Sciatic nerve (tissue), 2 donors: ENCODE results near the gene ITGB4. TPM values are rescaled to one million over a fixed set of nuclear protein-coding genes. Genes with fewer than 3 reads are reported as not detected.
A peak's percentile ranks its signal among the peaks of the same experiment; 100 is the strongest.

ENCODE experiments used
- ATAC-seq: fragments of 200-7000 bp; cut with Tn5 transposase; one replicate; pipeline ENCODE4 v1.9.1; 2020; ENCODE audit warnings: mild to moderate bottlenecking, moderate library complexity
- DNase-seq: peaks from one replicate; pipeline ENCODE4 v3.0.0-alpha.2; 2020; ENCODE audit warnings: low spot score
- intact Hi-C: fragments of 100-400 bp; cut with DNase I; formaldehyde crosslinking; loops from one replicate; pipeline ENCODE4 v1.14.2; 2022
- total RNA-seq: library from RNA; stranded (reverse); fragmentation: NEBNext Ultra II Directional; extraction: Animal tissue kit (Norgen Biotek cat#: 25700); gene quantifications from one replicate; pipeline ENCODE4 v1.2.1, GENCODE V29; 2021
- donor health status: DM: no; HTN: no; CAD: no.
- donor health status: DM: no; HTN: no; CAD: no.

ITGB4 gene
- total RNA-seq, 1 donor from 2014 or later: 469 TPM

- ATAC-seq (no peak), DNase-seq (no peak)
- intact Hi-C loops: no loop called here
Measured at GRCh38 chr17:75743625-75744206, 22.5 kb downstream of the ITGB4 start.

GRCh38 chr17:75748706-75749105, 27.4 kb downstream of the ITGB4 start:
- no peak for DNase-seq
- intact Hi-C loops: loop anchor here (2.0 to 5.0 kb wide), 2 partner anchors 72 to 116 kb away; partner anchors contain the start of gene SMIM5
- ATAC-seq: no peak

- DNase-seq: peak; percentile 94
- peak; percentile 81 for ATAC-seq
- intact Hi-C loops: loop anchor here (2.0 to 5.0 kb wide), 2 partner anchors 73 to 117 kb away; partner anchors contain the start of gene SMIM5
Measured at GRCh38 chr17:75749545-75750389, 28.5 kb downstream of the ITGB4 start.

GRCh38 chr17:75750661-75751423, 29.6 kb downstream of the ITGB4 start:
- no peak for DNase-seq
- intact Hi-C loops: no loop called here

GRCh38 chr17:75751676-75752404, 30.6 kb downstream of the ITGB4 start:
- DNase-seq: no peak
- no peak for ATAC-seq
- intact Hi-C loops: no loop called here

More at GRCh38 chr17:75750661-75751423, 29.6 kb downstream of the ITGB4 start:
- ATAC-seq: no peak

- intact Hi-C loops: no loop called here
- DNase-seq (no peak), ATAC-seq (no peak)
Measured at GRCh38 chr17:75752405-75752709, 31.1 kb downstream of the ITGB4 start.

- intact Hi-C loops: no loop called here
- ATAC-seq: no peak
- no peak for DNase-seq
Measured at GRCh38 chr17:75752802-75753513, 31.7 kb downstream of the ITGB4 start.

GRCh38 chr17:75753514-75754377, 32.5 kb downstream of the ITGB4 start:
- intact Hi-C loops: no loop called here
- ATAC-seq (peak; percentile 33), DNase-seq (peak; percentile 85)

GRCh38 chr17:75754378-75755204, 33.3 kb downstream of the ITGB4 start:
- intact Hi-C loops: no loop called here
- ATAC-seq (peak; percentile 3), DNase-seq (no peak)

- peak; percentile 0 for ATAC-seq
- intact Hi-C loops: no loop called here
- peak; percentile 60 for DNase-seq
Measured at GRCh38 chr17:75755205-75755901, 34.1 kb downstream of the ITGB4 start.

GRCh38 chr17:75755990-75756389, 34.7 kb downstream of the ITGB4 start:
- DNase-seq (no peak), ATAC-seq (no peak)
- intact Hi-C loops: no loop called here

GRCh38 chr17:75756451-75757085, 35.3 kb downstream of the ITGB4 start:
- DNase-seq: no peak
- no peak for ATAC-seq
- intact Hi-C loops: no loop called here

- ATAC-seq: no peak
- DNase-seq: no peak
- intact Hi-C loops: no loop called here
Measured at GRCh38 chr17:75757086-75757681, 35.9 kb downstream of the ITGB4 start.

- ATAC-seq (no peak), DNase-seq (no peak)
Measured at GRCh38 chr17:75758131-75758905, 37.1 kb downstream of the ITGB4 start.

GRCh38 chr17:75759457-75759856, 38.2 kb downstream of the ITGB4 start:
- DNase-seq (no peak), ATAC-seq (no peak)
- intact Hi-C loops: no loop called here

More at GRCh38 chr17:75758131-75758905, 37.1 kb downstream of the ITGB4 start:
- intact Hi-C loops: no loop called here
